ENCODE measurements around the gene IL16.
A peak's percentile ranks its signal among the peaks of the same experiment; 100 is the strongest.
"Not testable (repeated sequence)": the region's sequence is repeated elsewhere in the genome, so short reads cannot be mapped to it uniquely, and the experiment has no call there.

The IL16 gene

DNA sequence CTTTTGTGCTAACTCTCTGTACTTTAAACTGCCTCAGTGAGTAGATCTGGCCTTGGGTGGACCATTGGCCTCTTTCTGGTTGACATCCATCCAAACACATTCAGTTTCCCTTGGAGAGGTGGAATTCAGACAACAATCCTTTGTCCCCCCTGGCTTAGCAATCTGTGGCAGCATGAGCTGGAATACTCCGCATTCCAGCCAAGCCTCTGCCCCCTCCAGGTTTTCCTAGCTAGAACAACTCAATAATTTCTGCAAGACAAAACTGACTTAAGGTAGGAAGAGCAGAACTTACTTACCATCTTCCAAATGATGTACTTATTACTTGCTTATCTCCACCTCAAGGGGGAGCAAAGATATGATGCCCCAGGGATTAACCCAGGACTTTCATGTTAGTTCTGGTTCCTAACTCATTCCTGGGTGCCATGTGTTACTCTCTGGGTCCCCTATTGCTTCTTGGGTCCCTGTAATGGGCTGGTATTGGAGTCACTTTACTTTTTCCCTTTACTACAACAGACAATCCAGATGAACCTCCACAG lies 21.8 kb upstream of the IL16 start:
- DNase-seq (ENCODE audit: low read depth), result no peak

DNA sequence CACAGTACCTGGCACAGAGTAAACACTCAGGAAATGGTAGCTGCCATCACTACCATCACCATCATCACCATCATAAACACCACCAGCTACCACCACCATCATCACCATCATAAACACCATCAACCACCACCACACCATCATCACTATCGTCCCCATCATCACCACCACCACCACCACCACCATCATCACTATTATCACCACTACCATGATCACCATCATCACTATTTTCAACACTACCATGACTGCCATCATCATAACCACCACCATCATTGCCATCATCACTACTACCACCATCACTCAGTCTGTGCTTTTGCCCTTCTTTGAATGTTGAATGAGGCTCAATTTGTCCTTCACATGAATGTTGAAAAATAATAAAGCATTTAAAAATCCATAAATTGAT lies 21.2 kb upstream of the IL16 start:
- no peak for DNase-seq (ENCODE audit: low read depth)

DNA sequence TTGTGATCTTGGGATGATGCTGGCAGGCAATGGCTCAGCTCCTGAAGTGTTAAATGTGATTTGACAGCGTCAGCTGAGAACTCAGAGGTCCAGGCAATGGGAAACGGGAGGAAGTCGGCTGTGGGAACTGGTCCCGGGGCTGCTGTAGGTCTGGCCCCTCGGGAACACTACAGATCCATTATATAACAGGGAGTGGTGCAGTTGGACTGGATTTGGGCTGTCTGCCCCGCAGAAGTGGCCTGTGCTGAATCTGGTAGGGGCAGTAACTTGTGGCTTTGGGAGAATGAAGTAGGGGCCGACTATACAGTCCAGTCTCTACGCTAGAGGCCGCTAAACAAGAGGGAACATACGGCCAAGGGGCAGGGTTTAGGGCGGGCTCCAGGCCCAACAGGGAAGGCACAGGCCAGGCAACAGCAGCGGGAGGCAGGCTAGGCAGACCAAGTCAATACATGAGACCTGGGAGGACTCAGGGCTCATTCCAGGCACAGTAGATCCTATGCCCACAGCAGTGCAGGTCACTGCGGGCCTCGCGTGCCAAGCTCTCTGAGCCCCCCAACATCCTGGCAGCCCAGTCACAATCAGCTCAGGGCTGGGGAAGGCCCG lies 20.3 kb upstream of the IL16 start:
- no peak for DNase-seq (ENCODE audit: low read depth)

DNA sequence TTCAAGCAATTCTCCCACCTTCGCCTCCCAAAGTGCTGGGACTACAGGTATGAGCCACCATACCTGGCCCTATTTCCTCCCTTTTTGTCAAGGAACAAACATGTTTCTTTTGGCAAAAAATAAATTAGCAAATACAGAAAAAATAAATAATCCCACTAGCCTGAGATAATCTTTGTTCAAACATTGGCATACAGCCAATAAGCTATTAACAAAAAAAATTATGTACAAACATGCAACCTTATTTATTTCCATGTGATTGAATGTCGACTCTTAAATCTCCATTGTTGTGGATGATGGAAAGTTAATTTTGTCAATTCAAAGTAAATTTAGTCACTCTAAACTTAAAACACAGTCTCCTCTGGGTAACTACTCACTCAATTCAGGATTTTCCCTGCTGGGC lies 18.3 kb upstream of the IL16 start:
- no peak for DNase-seq (ENCODE audit: low read depth)

DNA sequence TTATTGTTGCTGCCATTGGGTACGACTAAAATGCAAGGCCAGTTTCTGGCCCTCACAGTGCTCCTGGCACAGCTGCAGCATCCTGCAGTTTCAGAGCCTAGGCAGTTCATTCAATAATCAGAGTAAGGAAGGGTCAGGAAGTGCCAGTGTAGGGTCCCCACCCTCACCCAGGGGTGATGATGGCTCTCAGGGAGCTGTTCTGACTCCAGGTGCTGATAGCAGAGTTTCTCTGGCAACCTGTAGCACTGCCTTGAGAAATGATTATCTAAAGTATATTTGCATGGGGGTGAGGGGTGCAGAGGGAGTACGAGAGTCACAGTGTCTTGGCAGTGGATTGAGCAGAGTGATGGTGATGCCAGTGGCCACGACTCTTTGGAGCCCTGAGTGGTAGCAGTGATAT lies 15.5 kb upstream of the IL16 start:
- no peak for DNase-seq (ENCODE audit: low read depth)

DNA sequence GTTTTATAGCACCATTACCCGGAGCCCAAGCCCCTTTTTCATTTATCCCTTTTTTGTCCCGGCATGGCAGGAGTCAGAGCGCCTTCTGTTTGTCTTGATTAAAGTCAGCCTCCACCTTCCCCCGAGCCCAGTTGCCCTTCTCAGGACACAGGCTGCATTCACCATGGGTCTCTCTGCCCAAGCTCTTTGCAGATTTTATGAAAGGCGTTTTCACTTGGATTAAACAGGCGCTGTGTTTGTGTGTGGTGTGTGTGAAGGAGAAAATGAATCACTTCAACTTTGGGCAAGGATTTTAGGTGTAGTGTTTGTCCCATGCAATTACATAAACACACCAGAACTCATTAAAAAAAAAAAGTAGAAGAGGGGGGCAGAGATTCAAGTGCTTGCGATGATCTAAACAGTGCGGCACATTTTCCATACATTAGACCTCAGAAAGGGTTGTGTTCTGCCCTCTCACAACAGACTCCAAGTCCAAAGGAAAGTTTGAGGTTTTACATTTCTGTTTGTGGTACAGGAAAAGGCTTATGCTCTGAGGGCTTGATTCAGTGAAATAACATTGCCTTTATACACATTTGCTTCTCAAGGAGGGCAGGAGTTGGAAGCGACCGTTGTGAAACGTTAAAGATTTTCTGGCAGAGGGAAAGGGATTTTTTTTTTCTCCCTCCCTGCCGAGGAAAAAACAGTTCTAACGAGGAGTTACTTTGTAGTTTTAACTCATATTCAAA lies 14.5 kb upstream of the IL16 start:
- no peak for DNase-seq (ENCODE audit: low read depth)

DNA sequence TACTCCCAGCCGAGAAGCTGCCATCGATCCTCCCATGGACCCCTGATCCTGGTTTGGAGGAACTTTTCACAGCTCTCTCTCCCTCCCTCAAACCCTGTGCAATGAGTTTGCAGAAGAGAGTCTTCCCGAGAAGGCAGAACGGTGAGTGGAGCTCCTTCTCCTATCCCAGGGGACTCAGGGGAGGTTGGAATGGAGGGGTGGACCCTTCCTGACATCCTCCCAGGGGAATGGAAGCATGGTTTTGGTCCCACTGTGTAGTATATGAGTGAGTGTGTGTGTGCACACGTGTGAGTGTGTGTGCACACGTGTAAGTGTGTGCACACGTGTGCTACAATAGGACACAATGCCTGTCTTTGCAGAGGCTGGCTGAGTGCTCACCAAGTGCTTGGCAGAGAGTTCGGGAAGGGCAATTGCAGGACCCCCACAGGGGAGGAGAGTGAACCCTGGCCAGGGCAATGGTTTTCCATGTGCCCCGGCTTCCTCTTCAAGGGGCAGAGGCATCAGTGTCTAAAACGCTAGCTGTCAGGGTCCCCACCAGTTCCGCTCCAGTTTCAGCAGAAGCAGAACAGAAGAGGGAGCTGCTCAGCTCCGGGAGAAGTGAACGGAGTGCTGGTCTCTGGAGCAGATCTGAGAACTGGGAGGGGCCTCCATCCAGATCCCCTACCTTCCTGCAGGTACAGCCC lies 13.8 kb upstream of the IL16 start:
- no peak for DNase-seq (ENCODE audit: low read depth)

DNA sequence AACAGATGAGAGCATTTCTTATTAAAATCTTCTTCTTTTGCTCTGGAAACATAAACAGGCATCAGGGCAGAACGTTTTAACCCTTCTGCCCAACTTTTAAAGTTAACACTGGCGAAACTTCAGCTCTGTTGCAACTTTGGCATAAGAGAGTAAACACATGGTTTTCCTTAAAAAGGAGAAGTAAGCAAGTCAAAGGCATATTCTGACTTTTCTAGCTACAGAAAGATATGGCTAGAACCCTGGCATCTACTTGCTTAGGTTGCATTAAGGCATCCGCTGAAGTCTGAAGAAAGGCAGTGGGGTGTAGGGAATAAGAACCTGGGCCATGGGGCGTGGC lies 13.3 kb upstream of the IL16 start:
- no peak for DNase-seq (ENCODE audit: low read depth)

DNA sequence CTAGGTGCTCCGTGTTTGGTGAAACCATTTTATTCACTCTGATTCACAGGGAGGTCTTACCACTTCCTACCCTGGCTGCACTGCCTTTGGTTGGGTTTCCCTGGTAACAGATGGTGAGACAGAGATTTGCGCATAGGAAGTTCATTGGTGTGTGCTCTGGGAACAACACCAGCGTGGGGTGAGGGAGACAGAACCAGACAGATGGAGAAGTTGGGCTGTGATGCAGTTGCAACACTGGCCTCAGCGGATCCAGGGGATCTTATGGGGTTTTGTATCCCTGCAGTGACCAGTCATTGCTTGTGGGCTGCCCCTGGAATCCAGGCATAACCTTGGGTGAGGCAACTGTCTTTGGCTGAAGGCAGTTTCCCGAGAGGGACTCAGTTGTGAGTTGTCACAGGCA lies 12.5 kb upstream of the IL16 start:
- DNase-seq (ENCODE audit: low read depth), result no peak

DNA sequence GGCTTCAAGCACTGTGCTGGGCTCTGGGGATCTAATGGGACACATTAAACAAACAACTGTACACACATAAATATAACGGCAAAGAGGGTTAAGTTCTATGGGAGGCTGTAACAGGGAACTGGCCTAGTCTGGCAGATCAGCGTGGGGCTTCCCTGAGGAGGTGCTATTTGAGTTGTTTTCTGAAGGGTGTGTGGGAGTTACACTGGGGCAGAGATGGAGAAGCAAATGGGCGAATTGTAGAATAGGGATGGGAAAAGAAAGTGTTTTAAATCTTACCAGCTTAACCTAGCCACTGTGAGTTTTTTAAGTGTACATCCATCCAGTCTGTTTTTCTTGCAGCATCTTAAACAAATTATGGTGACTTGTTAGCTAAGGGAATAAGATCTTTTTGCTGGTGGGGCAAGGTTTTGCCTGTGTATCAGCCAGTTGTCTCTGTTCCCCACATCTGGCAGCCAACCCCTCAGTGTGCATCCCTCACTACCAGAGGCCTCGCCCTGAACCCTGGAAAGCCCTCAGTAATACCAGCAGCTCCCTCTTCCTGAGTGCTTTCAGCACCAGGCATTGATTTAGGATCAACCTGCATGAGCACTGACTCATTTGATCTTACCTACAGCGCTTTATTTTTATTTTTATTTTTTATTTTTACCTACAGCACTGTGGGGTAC lies 10.9 kb upstream of the IL16 start:
- no peak for DNase-seq (ENCODE audit: low read depth)

DNA sequence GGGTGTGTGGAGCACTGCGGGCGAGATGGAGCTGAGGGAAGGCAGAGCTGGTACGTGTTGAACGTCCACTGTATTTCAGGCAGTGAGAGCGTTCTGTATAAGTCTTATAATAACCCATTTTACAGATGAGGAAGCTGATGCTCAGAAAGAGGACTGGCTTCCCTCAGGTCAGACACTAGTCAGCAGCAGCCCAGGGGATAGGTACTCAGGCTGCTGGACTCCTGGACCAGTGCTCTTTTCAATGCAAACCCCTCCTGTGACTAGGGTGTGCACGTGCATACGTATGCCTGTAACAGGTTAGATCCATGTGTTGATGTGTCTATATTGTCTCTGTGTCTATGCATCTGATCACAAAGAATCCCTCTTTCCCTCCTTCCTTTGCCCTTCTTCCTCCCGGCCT lies 8.3 kb upstream of the IL16 start:
- DNase-seq (ENCODE audit: low read depth), result no peak

DNA sequence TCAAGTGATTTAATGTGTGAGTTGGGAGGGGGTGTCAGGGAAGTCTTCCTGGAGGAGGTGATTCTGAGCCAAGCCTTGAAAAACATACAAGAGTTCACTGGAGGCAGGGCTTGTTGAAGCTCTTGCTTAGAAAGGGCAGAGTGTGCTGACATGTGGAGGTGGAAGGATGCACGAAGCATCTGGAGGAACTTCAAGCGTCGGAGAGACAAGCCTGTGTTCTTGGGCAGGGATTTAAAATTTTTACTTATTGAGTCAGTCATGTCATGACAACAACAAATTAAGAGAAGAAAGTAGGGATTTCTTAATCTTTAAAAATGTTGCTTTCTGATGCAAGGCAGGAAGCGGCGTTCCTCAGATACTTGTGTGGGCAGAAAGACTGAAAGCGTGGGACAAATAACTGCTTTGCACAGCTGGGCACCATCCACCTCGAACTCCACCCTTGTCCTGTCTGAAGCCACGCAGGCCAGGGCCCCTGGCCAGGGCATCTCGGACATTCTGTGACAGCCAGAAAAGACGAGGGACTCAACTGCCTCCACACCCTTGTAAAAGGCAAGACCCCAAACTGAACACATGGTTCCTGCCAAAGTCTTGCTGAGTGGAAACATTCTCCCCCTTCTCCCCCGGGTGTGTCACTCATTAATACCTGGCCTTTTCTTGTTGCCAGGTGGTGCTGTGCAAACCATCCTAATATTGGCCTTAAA lies 6.9 kb upstream of the IL16 start:
- peak; percentile 77 for DNase-seq (ENCODE audit: low read depth)

DNA sequence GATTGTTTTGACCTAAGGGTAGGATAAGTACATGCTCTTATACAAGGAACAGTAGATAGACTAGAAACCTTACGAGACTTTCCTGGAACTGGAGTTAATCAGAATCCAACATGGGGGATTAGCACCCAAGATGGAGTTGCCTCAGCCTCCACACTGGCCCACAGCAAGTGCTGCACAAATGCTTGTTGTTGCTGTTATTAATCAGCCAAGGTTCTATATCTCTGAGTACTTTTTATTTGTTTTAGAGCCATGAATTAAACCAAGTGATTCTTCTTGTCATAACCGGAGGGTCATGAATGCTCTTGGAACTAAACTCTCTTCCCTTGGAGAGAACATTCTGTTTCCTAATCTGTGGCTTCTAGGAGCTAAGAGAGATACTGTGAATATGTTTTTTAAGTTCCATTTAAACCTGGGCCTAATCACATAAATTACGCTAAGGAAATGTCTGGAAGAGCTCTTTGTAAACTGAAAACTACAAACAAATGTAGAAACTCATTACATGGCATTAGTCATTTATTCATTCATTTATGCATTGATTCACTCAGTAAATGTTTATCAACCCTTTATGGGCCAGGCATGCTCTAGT lies 5.7 kb upstream of the IL16 start:
- no peak for DNase-seq (ENCODE audit: low read depth)

DNA sequence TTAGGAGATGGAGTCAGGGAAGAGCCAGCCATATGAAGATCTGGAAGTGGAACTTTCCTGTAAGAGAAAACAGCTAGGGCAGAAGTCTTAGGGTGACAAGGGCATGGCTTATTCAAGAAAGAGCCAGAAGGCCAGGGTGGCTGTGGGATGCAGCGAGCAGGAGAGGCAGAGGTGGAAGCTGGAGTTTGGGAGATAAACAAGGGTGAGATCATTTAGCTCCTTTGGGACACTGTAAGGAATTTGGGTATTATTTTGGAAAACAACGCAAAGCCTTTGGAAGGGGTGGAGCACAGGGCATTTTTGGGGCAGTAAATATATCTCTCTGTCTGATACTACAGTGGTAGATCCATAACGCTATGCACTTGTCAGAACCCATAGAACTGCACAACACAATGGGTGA lies 5.0 kb upstream of the IL16 start:
- no peak for DNase-seq (ENCODE audit: low read depth)

DNA sequence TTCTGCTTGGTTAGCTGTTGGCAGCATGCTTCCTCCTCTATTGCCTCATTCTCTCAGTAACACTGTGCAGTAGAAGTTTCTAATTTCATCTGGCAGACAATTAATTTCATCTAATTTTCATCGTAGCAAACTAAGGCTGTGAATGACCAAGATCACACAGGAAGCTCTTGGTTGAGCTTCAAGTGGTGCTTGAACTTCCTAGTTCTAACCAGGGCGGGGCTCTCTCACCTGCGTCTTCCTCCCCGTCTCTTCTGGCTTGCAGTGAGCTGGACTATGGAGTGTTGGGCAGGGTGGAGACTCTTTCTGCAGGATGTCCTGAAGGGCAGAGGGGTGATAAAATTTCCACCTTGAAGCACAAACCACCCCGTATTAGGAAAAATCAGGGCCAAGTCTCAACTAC lies 2.0 kb upstream of the IL16 start:
- no peak for DNase-seq (ENCODE audit: low read depth)

DNA sequence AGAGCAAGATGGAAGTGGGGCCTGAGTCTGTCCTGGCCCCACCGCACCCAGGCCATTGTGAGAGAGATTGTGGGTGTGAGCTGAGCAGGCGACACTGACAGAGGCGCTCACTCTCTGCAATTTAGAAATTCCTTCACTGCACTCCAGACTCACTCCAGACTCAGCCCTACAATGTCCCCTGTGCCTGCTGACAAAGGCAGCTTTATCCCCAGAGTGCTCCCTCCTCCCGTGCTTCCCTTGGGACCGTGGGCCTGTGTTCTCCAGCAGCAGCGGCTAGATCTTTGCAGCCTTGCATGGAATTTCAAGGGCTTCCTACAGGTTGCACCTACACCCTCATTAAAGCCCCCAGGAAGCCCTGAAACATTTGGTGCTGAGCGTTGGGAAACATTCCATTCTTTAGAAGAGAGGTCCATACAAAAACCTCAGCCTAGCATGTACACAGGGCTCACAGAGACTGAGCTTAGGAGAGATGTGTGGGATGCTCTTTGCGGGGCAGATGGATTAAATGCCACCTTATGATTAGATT lies 1.3 kb upstream of the IL16 start:
- no peak for DNase-seq (ENCODE audit: low read depth)

DNA sequence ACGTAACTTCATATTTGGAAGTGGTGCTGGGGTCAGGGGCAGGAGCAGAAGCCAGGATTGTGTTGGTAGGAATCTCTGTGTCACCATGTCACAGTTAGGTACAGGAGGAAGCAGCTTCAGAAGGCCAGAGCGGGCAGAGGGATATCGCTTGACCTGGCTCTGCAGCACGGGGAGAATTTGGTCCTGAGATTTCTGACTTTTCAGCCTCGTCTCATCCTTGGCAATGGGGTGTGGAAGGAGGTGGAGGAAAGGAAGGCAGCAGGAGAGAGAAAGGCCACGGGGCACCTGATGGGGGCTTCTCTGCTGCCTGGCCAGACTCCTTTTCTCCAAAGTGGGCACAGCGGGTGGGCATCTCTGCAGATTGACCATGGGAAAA lies 564 bp downstream of the IL16 start:
- DNase-seq (ENCODE audit: low read depth), result no peak

DNA sequence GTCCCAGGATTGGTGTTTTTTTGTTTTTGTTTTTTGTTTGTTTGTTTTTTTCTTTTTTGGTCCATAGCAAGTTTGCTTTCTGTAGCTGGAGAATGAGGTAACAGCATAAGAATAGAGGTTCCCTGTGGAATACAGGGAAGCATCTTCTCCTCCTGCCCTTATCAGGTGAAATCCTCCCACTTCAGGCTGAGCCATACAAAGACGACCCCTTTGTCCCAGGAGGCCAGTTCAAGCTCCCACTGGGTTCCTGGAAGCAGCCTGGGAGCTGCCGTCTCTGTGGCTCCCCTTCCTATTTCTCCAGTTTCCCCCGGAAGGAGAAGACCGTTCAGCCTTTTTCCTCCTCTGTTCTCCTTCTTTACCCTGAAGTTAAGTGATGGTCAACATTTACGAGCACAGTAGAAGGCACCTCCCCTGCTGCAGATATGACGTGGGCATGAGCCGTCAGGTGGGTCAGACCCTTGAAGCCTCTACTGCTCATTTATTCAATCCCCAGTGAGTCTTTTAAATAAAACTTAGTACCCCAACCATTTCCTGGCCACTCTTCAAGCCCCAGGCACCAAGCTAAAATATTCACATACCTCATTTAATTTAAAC lies 1.1 kb downstream of the IL16 start:
- DNase-seq (ENCODE audit: low read depth), result no peak

DNA sequence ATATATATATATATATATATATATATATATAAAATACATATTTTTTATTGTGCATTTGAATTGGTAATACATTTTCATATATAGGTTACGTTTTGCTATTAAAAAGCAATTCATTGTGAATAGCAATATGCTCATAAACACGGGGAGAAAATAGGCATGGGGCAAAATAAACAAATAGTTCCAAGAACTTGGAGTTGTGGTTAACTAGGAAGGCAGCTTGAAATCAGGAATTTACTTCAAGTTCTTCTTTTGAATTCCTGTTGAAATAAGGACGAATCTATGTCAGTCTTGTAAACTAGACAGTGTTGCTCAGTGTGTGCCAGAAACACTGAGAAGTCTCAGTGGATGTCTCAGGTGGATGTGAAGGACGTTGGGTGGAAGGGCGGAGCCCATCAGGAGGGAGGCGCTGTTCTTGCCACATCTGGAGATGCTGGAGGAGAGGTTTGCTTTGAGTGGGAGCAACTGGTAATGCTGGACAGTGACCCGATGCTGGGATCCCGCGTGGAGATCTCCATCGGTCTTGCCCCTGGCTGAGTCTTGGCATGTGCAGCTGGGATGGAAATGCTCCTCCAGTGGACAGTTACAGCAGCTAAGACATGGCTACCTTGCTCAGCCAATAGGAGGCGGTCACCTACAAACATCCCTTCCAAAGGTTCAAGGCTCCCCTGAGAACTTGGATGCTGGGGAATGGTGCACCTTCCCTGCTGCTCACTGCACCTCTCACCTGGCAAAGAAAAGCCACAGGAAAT lies 2.5 kb downstream of the IL16 start:
- no peak for DNase-seq (ENCODE audit: low read depth)

DNA sequence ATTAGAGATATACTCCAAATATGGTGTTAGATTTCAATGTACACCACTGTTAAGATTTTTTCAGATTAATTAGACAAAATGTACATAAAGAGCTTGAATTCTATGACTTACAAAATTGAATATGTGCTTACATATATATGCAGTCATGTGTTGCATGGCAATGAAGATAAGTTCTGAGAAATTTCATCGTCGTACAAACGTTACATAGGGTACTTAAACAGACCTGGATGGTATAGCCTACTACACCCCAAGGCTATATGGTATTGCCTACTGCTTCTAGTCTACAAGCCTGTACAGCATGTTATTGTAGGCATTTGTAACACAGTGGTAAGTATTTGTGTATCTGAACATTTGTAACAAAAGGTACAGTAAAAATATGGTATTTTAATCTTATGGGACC lies 9.3 kb downstream of the IL16 start:
- DNase-seq (ENCODE audit: low read depth), result no peak

DNA sequence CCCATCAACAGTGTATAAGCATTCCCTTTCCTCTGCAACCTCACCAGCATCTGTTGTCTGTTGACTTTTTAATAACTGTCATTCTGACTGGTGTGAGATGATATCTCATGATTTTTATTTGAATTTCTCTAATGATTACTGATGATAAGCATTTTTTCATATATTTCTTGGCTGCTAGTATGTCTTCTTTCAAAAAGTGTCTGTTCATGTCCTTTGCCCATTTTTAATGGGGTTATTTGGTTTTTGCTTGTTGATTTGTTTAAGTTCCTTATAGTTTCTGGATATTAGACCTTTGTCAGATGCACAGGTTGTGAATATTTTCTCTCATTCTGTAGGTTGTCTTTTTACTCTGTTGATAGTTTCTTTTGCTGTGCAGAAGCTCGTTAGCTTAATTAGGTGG lies 11.3 kb downstream of the IL16 start:
- not testable (repeated sequence) for DNase-seq (ENCODE audit: low read depth)

All from non-pigmented ciliary epithelial cell (primary cell).